Neural cell (in vitro differentiated cells): ENCODE data around the gene PROM2. TPM values are rescaled to one million over a fixed set of nuclear protein-coding genes. Genes with fewer than 3 reads are reported as not detected.

Source experiments
- H2AFZ ChIP-seq: fragments of 200-600, 300-800 bp; sonication (generic), shearing (Covaris generic); 2 replicates; pipeline ENCODE4 v1.6.0; 2014; ENCODE audit warnings: low read depth, mild to moderate bottlenecking, antibody characterized with exemption, low read length, moderate library complexity
- H3F3A ChIP-seq: fragments of 200-600 bp; shearing (Covaris generic); 2 replicates; pipeline ENCODE4 v1.6.1; 2016; ENCODE audit warnings: mild to moderate bottlenecking, moderate library complexity, mixed read lengths, antibody characterized with exemption, low read length; ENCODE audit not compliant: insufficient read depth, poor library complexity, severe bottlenecking
- H3K27ac ChIP-seq: fragments of 200-600, 300-800 bp; sonication (generic), shearing (Covaris generic); 2 replicates; pipeline ENCODE4 v1.5.1; 2014; ENCODE audit warnings: mild to moderate bottlenecking, low read length, moderate library complexity
- H3K27me3 ChIP-seq: fragments of 300-800, 200-600 bp; sonication (generic), shearing (Covaris generic); 2 replicates; pipeline ENCODE4 v1.6.0; 2014; ENCODE audit warnings: mild to moderate bottlenecking, low read depth, low read length, moderate library complexity; ENCODE audit not compliant: insufficient read depth
- H3K36me3 ChIP-seq: fragments of 300-800, 200-600 bp; sonication (generic), shearing (Covaris generic); 2 replicates; pipeline ENCODE4 v1.5.1; 2014; ENCODE audit warnings: mild to moderate bottlenecking, antibody characterized with exemption, low read length, moderate library complexity; ENCODE audit not compliant: insufficient read depth
- H3K4me2 ChIP-seq: fragments of 300-800, 200-600 bp; sonication (generic), shearing (Covaris generic); 2 replicates; pipeline ENCODE4 v1.6.0; 2014; ENCODE audit warnings: mild to moderate bottlenecking, low read length
- H3K4me3 ChIP-seq: fragments of 300-800, 200-600 bp; sonication (generic), shearing (Covaris generic); 2 replicates; pipeline ENCODE4 v1.5.1; 2014; ENCODE audit warnings: mild to moderate bottlenecking, low read length, moderate library complexity
- H3K79me2 ChIP-seq: fragments of 200-600 bp; shearing (Covaris generic); replicated peaks from 2 replicates; pipeline ENCODE4 v1.6.0; 2014; ENCODE audit warnings: mild to moderate bottlenecking, low read length, moderate library complexity; ENCODE audit not compliant: insufficient read depth
- H3K9ac ChIP-seq: fragments of 300-800, 200-600 bp; sonication (generic), shearing (Covaris generic); 2 replicates; pipeline ENCODE4 v1.6.1; 2016; ENCODE audit warnings: mild to moderate bottlenecking, low read length, mixed read lengths
- H3K9me2 ChIP-seq: fragments of 200-600 bp; shearing (Covaris generic); 2 replicates; pipeline ENCODE4 v1.6.1; 2016; ENCODE audit warnings: mild to moderate bottlenecking, low read length, mixed read lengths; ENCODE audit not compliant: insufficient read depth
- H3K9me3 ChIP-seq: fragments of 200-600, 300-800 bp; sonication (generic), shearing (Covaris generic); 2 replicates; pipeline ENCODE4 v1.6.1; 2016; ENCODE audit warnings: mild to moderate bottlenecking, mixed run types, low read length, moderate library complexity, mixed read lengths
- H4K20me1 ChIP-seq: fragments of 200-600 bp; shearing (Covaris generic); 2 replicates; pipeline ENCODE4 v1.6.1; 2016; ENCODE audit warnings: mild to moderate bottlenecking, mixed run types; ENCODE audit not compliant: insufficient read depth
- EP300 ChIP-seq: fragments of 450-650 bp; conservative IDR thresholded peaks from 2 replicates; pipeline ENCODE4 v1.6.1; 2014; ENCODE audit warnings: antibody characterized with exemption, mild to moderate bottlenecking, moderate library complexity; ENCODE audit not compliant: poor library complexity, severe bottlenecking
- EZH2 ChIP-seq: fragments of 200-600, 300-800 bp; shearing (Covaris generic), sonication (generic); IDR thresholded peaks from 2 replicates; pipeline ENCODE4 v1.6.1; 2014; ENCODE audit warnings: antibody characterized with exemption, low read length, borderline replicate concordance, mild to moderate bottlenecking; ENCODE audit not compliant: insufficient read depth, poor library complexity, severe bottlenecking
- MXI1 ChIP-seq: fragments of 450-650 bp; conservative IDR thresholded peaks from 2 replicates; pipeline ENCODE4 v1.6.1; 2014; ENCODE audit warnings: antibody characterized with exemption, mild to moderate bottlenecking; ENCODE audit not compliant: poor library complexity, severe bottlenecking
- POLR2AphosphoS5 ChIP-seq: IDR thresholded peaks from 2 replicates; pipeline ENCODE4 v1.6.1; 2012
- RAD21 ChIP-seq: fragments of 450-650 bp; conservative IDR thresholded peaks from 2 replicates; pipeline ENCODE4 v1.6.1; 2014; ENCODE audit warnings: antibody characterized with exemption, mild to moderate bottlenecking, moderate library complexity
- SMC3 ChIP-seq: fragments of 450-650 bp; conservative IDR thresholded peaks from 2 replicates; pipeline ENCODE4 v1.6.1; 2014; ENCODE audit warnings: antibody characterized with exemption, mild to moderate bottlenecking, moderate library complexity; ENCODE audit not compliant: poor library complexity
- TAF1 ChIP-seq: IDR thresholded peaks from 2 replicates; pipeline ENCODE4 v1.6.1; 2012; ENCODE audit warnings: low read depth
- polyA plus RNA-seq: library from polyadenylated mRNA; depleted of rRNA; stranded (reverse); fragments of >200 nt; gene quantifications from 2 replicates; pipeline ENCODE4 v1.2.3, GENCODE V29; 2014
- TF ChIP-seq, protein P1 (sequence below): fragments of 450-650 bp; IDR thresholded peaks from 2 replicates; pipeline ENCODE4 v1.5.1; 2014; ENCODE audit warnings: antibody characterized with exemption, mild to moderate bottlenecking, moderate library complexity; ENCODE audit not compliant: poor library complexity, severe bottlenecking
- TF ChIP-seq, protein P2 (sequence below): IDR thresholded peaks from 2 replicates; pipeline ENCODE4 v1.6.1; 2012; ENCODE audit warnings: borderline replicate concordance

PROM2 gene
- polyA plus RNA-seq, 1 donor from 2014 or later: 2.2 TPM

DNA sequence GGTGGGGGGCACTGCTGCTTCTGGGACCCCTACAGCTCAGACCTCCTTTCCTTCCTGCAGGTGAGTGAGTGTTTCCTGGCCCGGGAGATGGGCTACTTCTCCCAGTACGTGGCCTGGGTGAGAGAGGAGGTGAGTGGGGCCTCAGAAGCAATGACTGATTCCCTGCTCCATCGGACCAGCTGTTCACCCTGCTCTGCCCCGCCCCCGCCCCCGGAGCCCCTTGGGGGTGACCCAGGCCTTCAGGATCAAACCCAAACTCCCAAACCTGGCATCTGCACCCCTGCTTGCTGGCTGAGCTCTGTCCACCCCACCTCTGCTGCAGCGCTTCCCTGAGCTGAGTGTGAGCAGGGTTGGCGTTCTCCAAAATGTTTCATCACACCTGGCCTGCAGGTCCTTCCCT is 13.1 kb downstream of the PROM2 start:
- H4K20me1 ChIP-seq: no peaks in the 10 kb centered on the region
- no peak overlapping the region for H2AFZ ChIP-seq
- no peak overlapping the region for H3K4me2 ChIP-seq
- no peak overlapping the region for H3K4me3 ChIP-seq
- H3K9me2 ChIP-seq: no peaks in the 10 kb centered on the region
- peaks cover 19% of the 10 kb centered on the region for H3K9me3 ChIP-seq
- no peaks in the 10 kb centered on the region for H3K79me2 ChIP-seq
- no peaks in the 10 kb centered on the region for H3F3A ChIP-seq
- H3K9ac ChIP-seq: no peak overlapping the region
- H3K27ac ChIP-seq: no peak overlapping the region
- no peak for TF ChIP-seq EZH2
- TF ChIP-seq, protein P1, sequence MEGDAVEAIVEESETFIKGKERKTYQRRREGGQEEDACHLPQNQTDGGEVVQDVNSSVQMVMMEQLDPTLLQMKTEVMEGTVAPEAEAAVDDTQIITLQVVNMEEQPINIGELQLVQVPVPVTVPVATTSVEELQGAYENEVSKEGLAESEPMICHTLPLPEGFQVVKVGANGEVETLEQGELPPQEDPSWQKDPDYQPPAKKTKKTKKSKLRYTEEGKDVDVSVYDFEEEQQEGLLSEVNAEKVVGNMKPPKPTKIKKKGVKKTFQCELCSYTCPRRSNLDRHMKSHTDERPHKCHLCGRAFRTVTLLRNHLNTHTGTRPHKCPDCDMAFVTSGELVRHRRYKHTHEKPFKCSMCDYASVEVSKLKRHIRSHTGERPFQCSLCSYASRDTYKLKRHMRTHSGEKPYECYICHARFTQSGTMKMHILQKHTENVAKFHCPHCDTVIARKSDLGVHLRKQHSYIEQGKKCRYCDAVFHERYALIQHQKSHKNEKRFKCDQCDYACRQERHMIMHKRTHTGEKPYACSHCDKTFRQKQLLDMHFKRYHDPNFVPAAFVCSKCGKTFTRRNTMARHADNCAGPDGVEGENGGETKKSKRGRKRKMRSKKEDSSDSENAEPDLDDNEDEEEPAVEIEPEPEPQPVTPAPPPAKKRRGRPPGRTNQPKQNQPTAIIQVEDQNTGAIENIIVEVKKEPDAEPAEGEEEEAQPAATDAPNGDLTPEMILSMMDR: no peak
- TF ChIP-seq SMC3: no peak
- no peak for TF ChIP-seq RAD21
- TF ChIP-seq, protein P2, sequence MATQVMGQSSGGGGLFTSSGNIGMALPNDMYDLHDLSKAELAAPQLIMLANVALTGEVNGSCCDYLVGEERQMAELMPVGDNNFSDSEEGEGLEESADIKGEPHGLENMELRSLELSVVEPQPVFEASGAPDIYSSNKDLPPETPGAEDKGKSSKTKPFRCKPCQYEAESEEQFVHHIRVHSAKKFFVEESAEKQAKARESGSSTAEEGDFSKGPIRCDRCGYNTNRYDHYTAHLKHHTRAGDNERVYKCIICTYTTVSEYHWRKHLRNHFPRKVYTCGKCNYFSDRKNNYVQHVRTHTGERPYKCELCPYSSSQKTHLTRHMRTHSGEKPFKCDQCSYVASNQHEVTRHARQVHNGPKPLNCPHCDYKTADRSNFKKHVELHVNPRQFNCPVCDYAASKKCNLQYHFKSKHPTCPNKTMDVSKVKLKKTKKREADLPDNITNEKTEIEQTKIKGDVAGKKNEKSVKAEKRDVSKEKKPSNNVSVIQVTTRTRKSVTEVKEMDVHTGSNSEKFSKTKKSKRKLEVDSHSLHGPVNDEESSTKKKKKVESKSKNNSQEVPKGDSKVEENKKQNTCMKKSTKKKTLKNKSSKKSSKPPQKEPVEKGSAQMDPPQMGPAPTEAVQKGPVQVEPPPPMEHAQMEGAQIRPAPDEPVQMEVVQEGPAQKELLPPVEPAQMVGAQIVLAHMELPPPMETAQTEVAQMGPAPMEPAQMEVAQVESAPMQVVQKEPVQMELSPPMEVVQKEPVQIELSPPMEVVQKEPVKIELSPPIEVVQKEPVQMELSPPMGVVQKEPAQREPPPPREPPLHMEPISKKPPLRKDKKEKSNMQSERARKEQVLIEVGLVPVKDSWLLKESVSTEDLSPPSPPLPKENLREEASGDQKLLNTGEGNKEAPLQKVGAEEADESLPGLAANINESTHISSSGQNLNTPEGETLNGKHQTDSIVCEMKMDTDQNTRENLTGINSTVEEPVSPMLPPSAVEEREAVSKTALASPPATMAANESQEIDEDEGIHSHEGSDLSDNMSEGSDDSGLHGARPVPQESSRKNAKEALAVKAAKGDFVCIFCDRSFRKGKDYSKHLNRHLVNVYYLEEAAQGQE: no peak
- no peak for TF ChIP-seq TAF1
- no peak for TF ChIP-seq POLR2AphosphoS5
- no peak for TF ChIP-seq MXI1
- no peak for TF ChIP-seq EP300
- H3K27me3 ChIP-seq: no peaks in the 10 kb centered on the region
- no peaks in the 10 kb centered on the region for H3K36me3 ChIP-seq

DNA sequence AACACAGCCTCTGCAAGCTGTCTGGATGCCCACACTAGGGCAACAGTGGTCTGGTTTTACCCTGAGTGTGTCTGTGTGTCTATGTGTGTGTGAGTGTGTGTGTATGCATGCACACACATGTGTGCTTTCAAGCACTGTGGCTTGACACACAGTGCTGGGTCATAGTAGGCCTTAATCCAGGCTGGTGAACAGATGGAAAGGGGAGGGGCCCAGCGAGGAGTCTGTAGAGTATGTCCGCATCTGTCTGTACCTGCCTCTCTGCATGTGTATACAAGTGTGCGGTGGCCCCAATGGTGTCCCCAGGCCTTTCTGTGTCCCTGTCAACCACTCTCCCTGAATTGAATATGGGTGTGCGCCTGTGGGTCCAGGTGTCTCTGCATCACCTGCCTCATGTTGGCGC is 13.6 kb downstream of the PROM2 start:
- H2AFZ ChIP-seq: no peak overlapping the region
- no peaks in the 10 kb centered on the region for H3K79me2 ChIP-seq
- TF ChIP-seq MXI1 (no peak), POLR2AphosphoS5 (no peak), EP300 (no peak), RAD21 (no peak), TAF1 (no peak), SMC3 (no peak), EZH2 (no peak)
- TF ChIP-seq, protein P2: no peak
- TF ChIP-seq, protein P1: no peak
- no peaks in the 10 kb centered on the region for H3K27me3 ChIP-seq
- no peaks in the 10 kb centered on the region for H3F3A ChIP-seq
- no peaks in the 10 kb centered on the region for H3K36me3 ChIP-seq
- no peak overlapping the region for H3K9ac ChIP-seq
- no peaks in the 10 kb centered on the region for H4K20me1 ChIP-seq
- peaks cover 19% of the 10 kb centered on the region for H3K9me3 ChIP-seq
- no peak overlapping the region for H3K4me2 ChIP-seq
- H3K9me2 ChIP-seq: no peaks in the 10 kb centered on the region
- H3K4me3 ChIP-seq: no peak overlapping the region
- H3K27ac ChIP-seq: no peak overlapping the region
